HFFc6 (cell line): Measurements from ENCODE around the gene CDC20. TPM values are rescaled to one million over a fixed set of nuclear protein-coding genes. Genes with fewer than 3 reads are reported as not detected.

Experiments used
- DNase-seq: peaks from one replicate; pipeline ENCODE4 v3.0.0-alpha.2; 2018
- H3K27ac Mint-ChIP-seq: 2 replicates; pipeline ENCODE4 v1.8.0; 2020; ENCODE audit warnings: mild to moderate bottlenecking, mixed read lengths
- H3K27me3 Mint-ChIP-seq: 2 replicates; pipeline ENCODE4 v1.8.0; 2021; ENCODE audit warnings: mild to moderate bottlenecking, moderate library complexity, mixed read lengths; ENCODE audit not compliant: insufficient read depth
- H3K36me3 Mint-ChIP-seq: 2 replicates; pipeline ENCODE4 v1.8.0; 2021; ENCODE audit warnings: low read depth, mixed read lengths
- H3K4me1 Mint-ChIP-seq: 2 replicates; pipeline ENCODE4 v1.8.0; 2020; ENCODE audit warnings: low read depth, mixed read lengths
- H3K4me3 Mint-ChIP-seq: 2 replicates; pipeline ENCODE4 v1.8.0; 2020; ENCODE audit warnings: mild to moderate bottlenecking, moderate library complexity, mixed read lengths
- H3K9me3 Mint-ChIP-seq: 2 replicates; pipeline ENCODE4 v1.8.0; 2020; ENCODE audit warnings: mild to moderate bottlenecking, mixed read lengths
- total RNA-seq, 6 experiments: library from RNA; stranded (reverse); fragmentation: NEBNext Ultra II Directional; extraction: Animal tissue kit (Norgen Biotek cat#: 25700); gene quantifications; 2 replicates in 1 of 6; 3 replicates in 5 of 6; pipeline ENCODE4 v1.2.3, GENCODE V29; 2021
- TF ChIP-seq, protein P1 (sequence below): fragments of 200-600 bp; sonication (generic); IDR thresholded peaks from 2 replicates; pipeline ENCODE4 v1.5.0; 2021; ENCODE audit warnings: antibody characterized with exemption, mild to moderate bottlenecking

CDC20 gene
- total RNA-seq, 6 experiments from 2014 or later: 87.0 to 221 (median 183) TPM

- Mint-ChIP-seq H3K4me3 (peak overlapping the region; percentile 68), H3K27me3 (peaks cover 24% of the 10 kb centered on the region), H3K36me3 (no peaks in the 10 kb centered on the region), H3K27ac (peak overlapping the region; percentile 40), H3K9me3 (no peaks in the 10 kb centered on the region), H3K4me1 (peaks cover 25% of the 10 kb centered on the region)
- TF ChIP-seq, protein P1, sequence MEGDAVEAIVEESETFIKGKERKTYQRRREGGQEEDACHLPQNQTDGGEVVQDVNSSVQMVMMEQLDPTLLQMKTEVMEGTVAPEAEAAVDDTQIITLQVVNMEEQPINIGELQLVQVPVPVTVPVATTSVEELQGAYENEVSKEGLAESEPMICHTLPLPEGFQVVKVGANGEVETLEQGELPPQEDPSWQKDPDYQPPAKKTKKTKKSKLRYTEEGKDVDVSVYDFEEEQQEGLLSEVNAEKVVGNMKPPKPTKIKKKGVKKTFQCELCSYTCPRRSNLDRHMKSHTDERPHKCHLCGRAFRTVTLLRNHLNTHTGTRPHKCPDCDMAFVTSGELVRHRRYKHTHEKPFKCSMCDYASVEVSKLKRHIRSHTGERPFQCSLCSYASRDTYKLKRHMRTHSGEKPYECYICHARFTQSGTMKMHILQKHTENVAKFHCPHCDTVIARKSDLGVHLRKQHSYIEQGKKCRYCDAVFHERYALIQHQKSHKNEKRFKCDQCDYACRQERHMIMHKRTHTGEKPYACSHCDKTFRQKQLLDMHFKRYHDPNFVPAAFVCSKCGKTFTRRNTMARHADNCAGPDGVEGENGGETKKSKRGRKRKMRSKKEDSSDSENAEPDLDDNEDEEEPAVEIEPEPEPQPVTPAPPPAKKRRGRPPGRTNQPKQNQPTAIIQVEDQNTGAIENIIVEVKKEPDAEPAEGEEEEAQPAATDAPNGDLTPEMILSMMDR: no peak
- no peak for DNase-seq
Observed at GRCh38 chr1:43348809-43349593, 9.8 kb upstream of the CDC20 start.

GRCh38 chr1:43349594-43350306 is 9.0 kb upstream of the CDC20 start:
- H3K4me1 Mint-ChIP-seq: peaks cover 30% of the 10 kb centered on the region
- TF ChIP-seq, protein P1: no peak
- H3K27ac Mint-ChIP-seq: peak overlapping the region; percentile 40
- no peaks in the 10 kb centered on the region for H3K9me3 Mint-ChIP-seq
- H3K36me3 Mint-ChIP-seq: no peaks in the 10 kb centered on the region
- H3K4me3 Mint-ChIP-seq: peak overlapping the region; percentile 68
- H3K27me3 Mint-ChIP-seq: peaks cover 24% of the 10 kb centered on the region
- DNase-seq: peak; percentile 57

DNA sequence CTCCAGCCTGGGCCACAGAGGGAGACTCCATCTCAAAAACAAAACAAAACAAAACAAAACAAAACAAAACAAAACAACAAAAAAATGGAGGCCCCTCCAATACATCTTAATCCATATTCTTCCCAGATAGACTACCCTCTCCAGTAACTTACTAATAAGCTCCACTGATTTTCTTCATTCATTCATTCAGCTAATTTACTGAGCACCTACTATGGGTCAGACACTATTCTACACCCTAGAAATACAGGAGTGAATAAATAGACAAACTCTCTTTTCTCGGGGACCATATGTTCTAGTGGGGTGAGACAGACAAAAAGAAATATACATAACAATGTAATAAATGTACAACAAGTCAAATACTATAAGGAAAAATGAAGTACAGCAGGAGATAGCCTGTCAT is 7.8 kb upstream of the CDC20 start:
- no peak overlapping the region for H3K27ac Mint-ChIP-seq
- no peak for DNase-seq
- H3K4me3 Mint-ChIP-seq: no peak overlapping the region
- peaks cover 28% of the 10 kb centered on the region for H3K4me1 Mint-ChIP-seq
- no peaks in the 10 kb centered on the region for H3K9me3 Mint-ChIP-seq
- TF ChIP-seq, protein P1: no peak
- H3K36me3 Mint-ChIP-seq: no peaks in the 10 kb centered on the region
- peaks cover 24% of the 10 kb centered on the region for H3K27me3 Mint-ChIP-seq

GRCh38 chr1:43351421-43352350 is 7.1 kb upstream of the CDC20 start:
- DNase-seq: no peak
- no peak overlapping the region for H3K4me3 Mint-ChIP-seq
- no peak overlapping the region for H3K27ac Mint-ChIP-seq
- H3K4me1 Mint-ChIP-seq: peaks cover 31% of the 10 kb centered on the region
- peaks cover 22% of the 10 kb centered on the region for H3K27me3 Mint-ChIP-seq
- H3K9me3 Mint-ChIP-seq: no peaks in the 10 kb centered on the region
- TF ChIP-seq, protein P1: no peak
- H3K36me3 Mint-ChIP-seq: peaks cover under 1% of the 10 kb centered on the region; the same call in 1 of the 2 replicates

GRCh38 chr1:43352351-43352705 is 6.5 kb upstream of the CDC20 start:
- no peak overlapping the region for H3K27ac Mint-ChIP-seq
- no peaks in the 10 kb centered on the region for H3K9me3 Mint-ChIP-seq
- peaks cover 5% of the 10 kb centered on the region; the same call in 1 of the 2 replicates for H3K36me3 Mint-ChIP-seq
- no peak for DNase-seq
- TF ChIP-seq, protein P1: no peak
- no peak overlapping the region for H3K4me3 Mint-ChIP-seq
- H3K27me3 Mint-ChIP-seq: peaks cover 17% of the 10 kb centered on the region
- peaks cover 37% of the 10 kb centered on the region for H3K4me1 Mint-ChIP-seq
